SK-N-SH (cell line): ENCODE measurements around the gene GRM1.

Experiments used
- CTCF ChIP-seq: fragments of 200-600 bp; sonication (generic); IDR thresholded peaks from 2 replicates; pipeline ENCODE4 v1.6.1; 2017; ENCODE audit warnings: antibody characterized with exemption, mild to moderate bottlenecking, moderate library complexity
- GATA2 ChIP-seq: sonication (generic); formaldehyde crosslinking; IDR thresholded peaks from 2 replicates; pipeline ENCODE4 v1.5.0; 2020; ENCODE audit warnings: mild to moderate bottlenecking, missing genetic modification reagents
- JUND ChIP-seq: IDR thresholded peaks from 2 replicates; pipeline ENCODE4 v1.4.0; 2012
- MXI1 ChIP-seq: IDR thresholded peaks from 2 replicates; pipeline ENCODE4 v1.6.1; 2012; ENCODE audit warnings: mild to moderate bottlenecking, low read depth, low read length, improper control_type of control experiment
- NFIC ChIP-seq: IDR thresholded peaks from 2 replicates; pipeline ENCODE4 v1.4.0; 2012; ENCODE audit warnings: borderline replicate concordance
- RAD21 ChIP-seq: IDR thresholded peaks from 2 replicates; pipeline ENCODE4 v1.6.1; 2012; ENCODE audit warnings: mild to moderate bottlenecking, low read length
- REST ChIP-seq: IDR thresholded peaks from 2 replicates; pipeline ENCODE4 v1.6.1; 2012; ENCODE audit warnings: mild to moderate bottlenecking, low read depth, low read length, moderate library complexity
- TAF1 ChIP-seq: IDR thresholded peaks from 2 replicates; pipeline ENCODE4 v1.6.1; 2012; ENCODE audit warnings: low read depth, mild to moderate bottlenecking, low read length, moderate library complexity, borderline replicate concordance

GRCh38 chr6:146369866-146370265, 341.0 kb downstream of the GRM1 start:
- TF ChIP-seq MXI1 (no peak), CTCF (no peak), REST (no peak), RAD21 (no peak), JUND (no peak), NFIC (no peak), TAF1 (no peak), GATA2 (CRISPR knock-in tag) (no peak)
